Measurements from ENCODE around the gene SEL1L2.

The SEL1L2 gene

DNA sequence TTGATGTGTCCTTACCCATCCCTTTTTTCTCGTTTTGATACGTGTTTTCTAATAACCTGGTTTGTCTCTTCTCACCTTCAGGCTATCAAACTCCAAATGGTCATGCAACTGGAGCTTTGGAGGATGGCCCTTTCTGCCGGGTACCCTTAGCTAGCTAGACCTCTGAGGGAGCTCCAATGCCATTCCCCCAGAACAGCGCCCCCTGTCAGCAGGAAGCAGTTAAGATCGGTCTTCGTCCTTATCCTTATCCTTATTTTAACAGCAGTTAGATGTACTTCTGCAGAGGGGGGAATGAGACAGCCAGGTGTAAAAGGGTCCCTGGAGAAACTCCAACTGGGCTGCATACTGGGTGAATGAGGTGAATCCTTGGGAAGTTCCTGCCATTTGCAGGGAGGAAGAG, 37.2 kb downstream of the SEL1L2 start:
- Mint-ChIP-seq H3K36me3 (no peaks in the 10 kb centered on the region), H3K9me3 (peaks cover 15% of the 10 kb centered on the region), H3K4me1 (no peaks in the 10 kb centered on the region), H3K27ac (no peak overlapping the region), H3K27me3 (no peaks in the 10 kb centered on the region), H3K4me3 (no peak overlapping the region)

DNA sequence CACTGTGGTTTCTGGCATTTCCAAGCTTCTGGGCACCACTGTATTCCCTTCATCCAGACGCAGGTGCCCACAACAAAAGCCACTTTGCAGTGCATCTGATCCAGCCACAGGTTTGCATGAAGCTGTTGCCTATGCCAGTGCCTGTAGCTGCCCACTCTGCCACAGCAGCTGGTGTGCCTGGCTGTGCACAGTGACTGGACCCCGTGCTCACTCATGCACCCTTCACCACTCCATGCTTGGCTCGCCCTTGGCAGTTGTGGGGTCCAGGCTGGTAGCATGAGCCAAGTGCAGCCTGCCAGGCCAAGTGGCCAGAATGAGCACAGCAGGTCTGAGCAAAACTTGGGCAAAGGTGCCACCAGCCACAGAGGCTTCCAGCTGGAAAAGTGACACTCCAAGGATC, 42.7 kb downstream of the SEL1L2 start:
- Mint-ChIP-seq H3K4me3 (no peak overlapping the region), H3K4me1 (no peaks in the 10 kb centered on the region), H3K36me3 (no peaks in the 10 kb centered on the region), H3K27me3 (peaks cover 4% of the 10 kb centered on the region), H3K9me3 (peaks cover 19% of the 10 kb centered on the region), H3K27ac (no peak overlapping the region)

DNA sequence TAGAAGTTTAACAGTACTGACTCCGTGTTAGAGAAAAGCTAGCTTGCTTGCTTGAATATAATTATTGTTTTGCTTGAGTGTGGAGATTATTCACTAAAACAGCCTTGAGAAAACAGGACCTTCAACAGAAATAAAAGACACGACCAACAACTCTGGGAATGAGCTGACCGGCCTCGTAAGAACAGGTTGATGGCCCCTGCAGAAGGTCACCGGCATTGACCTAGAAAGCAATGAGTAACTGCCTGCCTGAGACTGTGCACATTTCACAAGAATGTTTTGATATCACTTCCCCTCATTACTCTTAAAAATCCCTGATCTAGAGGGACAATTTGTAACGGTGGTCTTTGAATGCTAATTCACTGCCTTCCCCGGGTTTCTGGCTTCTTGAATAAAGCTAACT, 49.4 kb downstream of the SEL1L2 start:
- H3K27ac Mint-ChIP-seq: no peak overlapping the region
- H3K4me3 Mint-ChIP-seq: no peak overlapping the region
- H3K36me3 Mint-ChIP-seq: no peaks in the 10 kb centered on the region
- H3K4me1 Mint-ChIP-seq: no peaks in the 10 kb centered on the region
- H3K27me3 Mint-ChIP-seq: peaks cover 4% of the 10 kb centered on the region
- peaks cover 10% of the 10 kb centered on the region for H3K9me3 Mint-ChIP-seq

DNA sequence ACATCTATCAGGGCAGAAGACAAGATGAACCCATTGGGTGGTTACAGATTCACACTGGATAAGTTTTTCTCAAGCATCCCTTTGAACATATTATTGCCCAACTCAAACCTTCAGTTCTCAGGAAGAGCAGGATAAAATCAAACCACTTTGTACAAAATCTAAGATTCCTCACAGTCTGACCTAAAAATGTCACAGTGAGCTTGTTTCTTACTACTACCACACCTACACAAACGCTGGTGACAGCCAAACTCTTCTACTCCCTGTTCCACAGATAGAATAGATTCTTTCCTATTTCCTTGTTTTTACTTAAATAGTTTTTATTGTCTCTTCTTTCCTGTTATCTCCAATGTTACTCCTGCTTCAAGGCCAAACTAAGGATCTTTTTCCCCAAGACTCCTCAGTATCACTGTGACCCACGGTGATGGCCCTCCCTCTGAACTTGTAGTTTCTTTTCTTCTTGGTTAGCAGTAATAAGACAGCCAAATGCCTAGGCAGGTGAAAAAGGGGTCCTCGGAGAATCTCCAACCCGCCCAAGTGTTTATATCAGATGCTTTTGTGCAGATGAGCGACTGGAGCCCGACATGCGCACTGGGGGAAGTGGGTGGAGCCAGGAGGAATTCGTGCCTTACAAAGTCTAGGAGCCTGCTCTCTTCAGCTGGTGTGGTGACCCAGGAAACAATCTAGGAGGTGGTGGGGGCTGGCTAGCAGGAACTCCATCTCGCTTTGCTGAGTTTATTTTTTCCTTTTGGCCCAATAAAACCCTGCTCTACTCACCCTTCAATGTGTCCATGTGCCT, 53.4 kb downstream of the SEL1L2 start:
- Mint-ChIP-seq H3K36me3 (no peaks in the 10 kb centered on the region), H3K4me1 (no peaks in the 10 kb centered on the region), H3K9me3 (no peaks in the 10 kb centered on the region), H3K4me3 (no peak overlapping the region), H3K27ac (no peak overlapping the region), H3K27me3 (no peaks in the 10 kb centered on the region)

DNA sequence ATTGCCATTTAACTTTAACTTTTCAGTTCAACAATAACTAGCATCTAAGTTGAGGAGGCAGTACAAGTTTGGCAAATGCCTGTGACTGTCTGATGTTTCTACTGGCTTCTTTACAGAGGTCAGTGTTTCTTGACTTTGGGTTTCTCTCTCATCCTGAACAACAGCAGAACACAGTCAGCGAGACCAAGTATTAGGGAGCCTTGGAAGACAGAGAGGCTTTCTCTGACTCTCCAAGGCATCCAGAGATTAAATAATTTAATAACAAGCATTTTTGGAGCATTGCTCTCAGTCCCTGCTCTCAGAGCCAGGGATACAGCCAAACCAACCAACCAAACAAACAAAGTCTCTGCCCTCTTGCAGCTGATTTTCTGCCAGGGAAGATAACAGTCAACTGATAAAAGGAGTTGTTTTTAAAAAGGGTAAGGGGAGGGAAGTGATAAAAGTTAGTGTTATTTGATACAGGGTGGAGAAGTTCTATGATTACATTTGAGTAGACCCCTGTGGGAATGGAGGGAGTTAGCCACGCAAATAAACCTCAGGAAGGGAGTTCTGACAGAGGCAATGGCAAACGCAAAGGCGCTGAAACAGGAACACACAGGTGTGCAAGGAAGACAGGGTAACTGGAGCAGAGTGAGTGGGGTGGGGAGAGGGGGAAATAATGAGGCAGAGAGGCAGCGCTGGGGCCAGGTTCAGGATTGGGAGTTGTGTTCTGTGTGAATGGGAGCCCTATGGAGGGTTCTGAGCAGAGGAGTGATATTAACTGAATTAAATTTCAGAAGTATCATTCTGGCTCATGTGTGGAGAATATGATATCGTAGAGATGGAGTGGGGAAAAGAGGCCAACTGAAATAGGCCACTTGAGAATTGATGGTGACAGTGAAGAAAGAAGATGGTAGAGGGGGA, 55.2 kb downstream of the SEL1L2 start:
- Mint-ChIP-seq H3K36me3 (no peaks in the 10 kb centered on the region), H3K27me3 (no peaks in the 10 kb centered on the region), H3K4me3 (no peak overlapping the region), H3K9me3 (no peaks in the 10 kb centered on the region), H3K4me1 (no peaks in the 10 kb centered on the region), H3K27ac (no peak overlapping the region)

DNA sequence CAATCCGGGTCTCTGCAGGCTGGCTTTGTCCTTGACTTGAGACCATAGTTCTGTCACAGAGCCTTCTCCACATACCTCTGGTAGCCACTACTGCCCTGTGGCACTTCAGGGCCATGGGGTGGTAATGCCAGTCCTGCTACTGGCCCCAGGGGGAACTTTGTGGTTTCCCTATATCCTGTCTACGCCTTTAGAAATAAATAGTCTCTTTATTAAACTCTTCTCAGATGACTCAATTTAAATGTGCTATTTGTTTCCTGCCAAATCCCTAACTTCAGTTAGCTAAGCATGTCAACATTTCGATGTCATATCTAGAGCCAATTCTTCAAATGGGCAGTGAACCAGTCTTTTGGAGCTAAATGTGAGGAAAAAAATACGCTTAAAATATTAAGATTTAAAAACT, 60.1 kb downstream of the SEL1L2 start:
- Mint-ChIP-seq H3K9me3 (no peaks in the 10 kb centered on the region), H3K27ac (no peak overlapping the region), H3K4me1 (no peaks in the 10 kb centered on the region), H3K4me3 (no peak overlapping the region), H3K27me3 (no peaks in the 10 kb centered on the region), H3K36me3 (no peaks in the 10 kb centered on the region)

DNA sequence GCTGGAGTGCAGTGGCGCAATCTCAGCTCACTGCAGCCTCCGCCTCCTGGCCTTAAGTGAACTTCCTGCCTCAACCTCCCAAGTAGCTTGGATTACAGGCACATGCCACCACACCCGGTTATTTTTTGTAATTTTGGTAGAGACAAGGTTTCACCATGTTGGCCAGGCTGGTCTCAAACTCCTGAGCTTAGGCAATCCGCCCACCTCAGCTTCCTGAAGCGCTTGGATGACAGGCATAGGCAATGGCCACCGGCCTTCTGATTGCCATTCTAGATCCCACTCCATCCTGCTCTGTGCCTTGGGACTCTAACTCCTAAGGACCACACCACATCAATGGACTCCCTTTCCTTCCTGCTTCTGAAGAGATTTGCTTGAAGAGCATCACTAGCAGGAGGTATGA, 60.6 kb downstream of the SEL1L2 start:
- Mint-ChIP-seq H3K27me3 (no peaks in the 10 kb centered on the region), H3K27ac (no peak overlapping the region), H3K4me3 (no peak overlapping the region), H3K4me1 (no peaks in the 10 kb centered on the region), H3K36me3 (no peaks in the 10 kb centered on the region), H3K9me3 (no peaks in the 10 kb centered on the region)

DNA sequence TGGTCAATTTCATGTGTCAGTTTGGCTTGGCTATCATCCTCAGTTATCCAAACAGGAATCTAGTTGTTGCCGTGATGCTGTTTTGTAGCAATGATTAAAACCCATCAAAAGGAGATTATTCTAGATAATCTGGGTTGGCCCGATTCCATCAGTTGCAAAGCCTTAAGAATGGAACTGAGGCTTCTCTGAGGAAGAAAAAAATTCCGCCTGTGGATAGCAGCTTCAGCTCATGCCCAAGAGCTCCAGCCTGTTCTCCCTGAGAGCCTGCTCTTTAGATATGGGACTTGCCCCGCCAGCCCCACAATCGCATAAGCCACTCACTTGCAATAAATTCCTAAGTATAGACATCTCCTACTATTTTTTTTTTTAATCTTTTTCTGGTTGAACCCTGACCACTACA, 61.5 kb downstream of the SEL1L2 start:
- no peak overlapping the region for H3K27ac Mint-ChIP-seq
- peaks cover under 1% of the 10 kb centered on the region for H3K27me3 Mint-ChIP-seq
- H3K4me1 Mint-ChIP-seq: no peaks in the 10 kb centered on the region
- no peaks in the 10 kb centered on the region for H3K9me3 Mint-ChIP-seq
- H3K4me3 Mint-ChIP-seq: no peak overlapping the region
- no peaks in the 10 kb centered on the region for H3K36me3 Mint-ChIP-seq

DNA sequence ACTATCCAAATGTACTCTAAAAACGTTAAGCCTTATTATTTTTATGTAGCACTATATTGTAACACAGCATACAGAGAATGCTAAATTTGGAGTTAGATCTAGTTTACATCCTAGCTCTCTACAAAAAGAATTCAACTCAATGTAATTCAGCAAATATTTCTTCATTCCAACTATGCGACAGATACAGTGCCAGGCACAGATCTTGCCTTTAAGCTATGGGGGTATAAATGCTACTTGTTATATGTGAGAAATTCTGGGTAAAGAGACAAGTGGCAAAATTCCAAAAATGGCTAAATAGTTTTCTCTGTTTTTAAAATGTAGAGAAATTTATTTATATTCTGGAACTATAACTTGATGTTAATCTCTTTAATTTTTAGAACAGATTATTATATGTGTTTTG, 63.2 kb downstream of the SEL1L2 start:
- Mint-ChIP-seq H3K9me3 (no peaks in the 10 kb centered on the region), H3K4me3 (no peak overlapping the region), H3K36me3 (no peaks in the 10 kb centered on the region), H3K27me3 (peaks cover 1% of the 10 kb centered on the region), H3K4me1 (no peaks in the 10 kb centered on the region), H3K27ac (no peak overlapping the region)

DNA sequence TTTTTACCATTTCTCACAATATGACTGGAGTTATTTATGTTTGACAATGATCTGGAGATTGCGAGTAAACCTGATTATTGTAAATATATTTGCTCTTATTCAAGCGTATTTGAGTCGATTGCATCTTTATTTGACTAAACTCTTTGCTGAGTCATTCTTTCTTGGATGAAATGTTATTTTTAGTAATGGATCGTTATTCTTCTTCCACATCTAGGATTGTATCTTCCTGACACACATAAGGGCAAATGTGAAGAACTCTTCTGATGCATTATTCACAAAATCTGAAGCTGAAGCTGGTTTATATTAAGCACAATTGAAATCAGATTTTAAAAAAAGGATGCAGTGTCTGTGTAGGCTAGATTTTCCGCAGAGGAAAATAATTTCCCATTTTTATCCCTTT, 68.2 kb downstream of the SEL1L2 start:
- Mint-ChIP-seq H3K4me3 (no peak overlapping the region), H3K9me3 (no peaks in the 10 kb centered on the region), H3K4me1 (no peaks in the 10 kb centered on the region), H3K27ac (no peak overlapping the region), H3K27me3 (peaks cover 1% of the 10 kb centered on the region), H3K36me3 (no peaks in the 10 kb centered on the region)

DNA sequence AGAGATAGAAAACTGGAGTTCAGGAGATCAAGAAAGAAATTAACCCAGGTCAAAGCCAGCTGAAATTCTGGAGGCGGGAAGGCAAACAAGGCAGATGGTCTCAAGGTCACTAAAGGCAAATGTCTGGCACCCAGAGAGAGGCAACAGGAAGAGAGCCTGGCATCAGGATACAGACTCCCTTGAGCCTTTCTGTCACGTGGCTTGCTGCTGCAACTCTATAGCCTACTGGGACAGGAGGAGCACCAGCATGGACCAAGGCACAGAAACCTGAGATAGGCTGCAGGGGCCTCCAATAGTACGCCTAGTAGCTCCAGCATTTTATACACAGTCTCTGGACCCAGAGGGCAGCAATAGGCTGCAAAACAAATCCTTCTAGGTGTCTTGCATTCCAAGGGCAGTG, 75.1 kb downstream of the SEL1L2 start:
- Mint-ChIP-seq H3K36me3 (no peaks in the 10 kb centered on the region), H3K4me3 (no peak overlapping the region)

DNA sequence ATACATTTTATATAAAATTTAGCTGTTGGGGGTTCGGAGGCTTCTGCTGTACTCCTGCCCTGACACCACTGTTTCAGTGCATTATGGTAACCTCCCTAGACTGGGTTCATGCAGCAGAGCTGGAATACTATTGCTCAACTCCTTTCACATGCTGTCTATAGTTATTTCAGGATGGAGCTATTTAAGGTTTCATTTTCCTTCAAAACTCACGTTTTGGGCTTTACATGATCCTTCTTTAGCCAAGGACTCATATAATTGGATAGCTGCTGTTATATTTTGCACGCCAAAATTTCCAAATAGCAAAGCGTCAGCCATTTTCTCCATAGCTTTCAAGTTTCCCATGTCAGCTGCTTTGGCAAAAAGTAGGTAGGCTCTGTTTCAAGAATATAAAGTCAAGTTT, 76.8 kb downstream of the SEL1L2 start:
- peaks cover 5% of the 10 kb centered on the region for H3K27me3 Mint-ChIP-seq
- no peak overlapping the region for H3K27ac Mint-ChIP-seq
- no peaks in the 10 kb centered on the region for H3K36me3 Mint-ChIP-seq
- no peaks in the 10 kb centered on the region for H3K9me3 Mint-ChIP-seq
- H3K4me3 Mint-ChIP-seq: no peak overlapping the region
- H3K4me1 Mint-ChIP-seq: no peaks in the 10 kb centered on the region

More for the DNA sequence above, 75.1 kb downstream of the SEL1L2 start:
- Mint-ChIP-seq H3K27me3 (no peaks in the 10 kb centered on the region), H3K9me3 (no peaks in the 10 kb centered on the region), H3K4me1 (no peaks in the 10 kb centered on the region), H3K27ac (no peak overlapping the region)

DNA sequence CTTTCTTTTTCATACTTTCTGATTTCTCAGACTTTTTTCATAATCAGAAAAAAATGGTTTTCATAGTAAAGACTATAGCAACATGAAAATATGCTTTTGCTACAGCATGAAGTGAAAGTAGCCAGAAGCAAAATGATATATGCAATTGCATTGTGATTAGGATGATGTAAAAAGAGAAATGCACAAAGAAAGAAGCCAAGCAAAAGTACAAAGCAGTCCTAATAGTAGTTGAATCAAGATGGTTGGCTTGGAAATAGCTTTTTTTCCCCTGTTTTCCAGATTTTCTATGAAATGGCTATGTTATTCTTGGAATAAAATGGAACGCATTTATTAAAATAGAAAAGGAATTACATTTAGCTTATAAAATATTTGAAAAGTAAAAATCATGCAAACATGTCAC, 77.3 kb downstream of the SEL1L2 start:
- H3K4me3 Mint-ChIP-seq: no peak overlapping the region
- no peaks in the 10 kb centered on the region for H3K36me3 Mint-ChIP-seq
- peaks cover 5% of the 10 kb centered on the region for H3K27me3 Mint-ChIP-seq
- H3K9me3 Mint-ChIP-seq: no peaks in the 10 kb centered on the region
- no peaks in the 10 kb centered on the region for H3K4me1 Mint-ChIP-seq
- H3K27ac Mint-ChIP-seq: no peak overlapping the region

DNA sequence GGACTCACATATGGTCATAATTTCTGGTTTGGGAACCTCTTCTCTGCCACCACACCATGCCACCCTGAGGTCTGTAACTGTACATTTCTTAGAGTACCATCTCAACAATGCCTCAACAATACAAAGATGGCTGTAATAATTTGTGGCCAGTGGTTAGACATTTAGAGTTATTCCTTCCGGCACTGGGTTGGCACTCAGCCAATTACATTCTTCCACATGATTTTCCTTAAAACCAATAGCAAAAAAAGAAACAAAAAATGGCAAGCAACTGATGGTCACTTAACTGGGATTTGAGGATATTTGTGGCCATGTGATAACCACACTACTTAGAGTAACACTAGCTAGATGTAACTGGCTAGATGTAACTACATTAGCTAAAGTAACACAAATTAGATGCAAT, 79.9 kb downstream of the SEL1L2 start:
- Mint-ChIP-seq H3K27me3 (peaks cover 5% of the 10 kb centered on the region), H3K36me3 (no peaks in the 10 kb centered on the region), H3K27ac (no peak overlapping the region), H3K9me3 (no peaks in the 10 kb centered on the region), H3K4me1 (no peaks in the 10 kb centered on the region), H3K4me3 (no peak overlapping the region)

DNA sequence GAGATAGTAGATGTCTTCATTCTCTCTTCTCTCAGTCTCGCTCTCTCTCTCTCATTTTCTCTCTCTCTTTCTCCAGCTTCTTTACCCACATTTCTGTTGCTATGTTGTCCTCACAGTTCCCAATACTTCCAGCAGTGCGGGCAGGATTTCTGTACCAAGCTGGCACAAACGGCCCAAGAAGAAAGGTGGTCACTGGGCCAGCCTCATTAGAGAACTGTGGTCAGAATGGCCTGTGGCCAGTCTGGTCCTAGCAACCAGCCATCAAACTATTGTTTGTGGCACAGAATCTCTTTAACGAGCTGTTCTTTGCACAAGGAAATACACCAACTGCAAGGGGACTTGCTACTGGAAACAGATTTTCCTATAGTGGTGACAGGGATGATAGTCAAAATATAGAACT, 81.3 kb downstream of the SEL1L2 start:
- no peaks in the 10 kb centered on the region for H3K36me3 Mint-ChIP-seq
- no peak overlapping the region for H3K27ac Mint-ChIP-seq
- no peaks in the 10 kb centered on the region for H3K9me3 Mint-ChIP-seq
- no peaks in the 10 kb centered on the region for H3K4me1 Mint-ChIP-seq
- no peak overlapping the region for H3K4me3 Mint-ChIP-seq
- H3K27me3 Mint-ChIP-seq: peaks cover 5% of the 10 kb centered on the region

DNA sequence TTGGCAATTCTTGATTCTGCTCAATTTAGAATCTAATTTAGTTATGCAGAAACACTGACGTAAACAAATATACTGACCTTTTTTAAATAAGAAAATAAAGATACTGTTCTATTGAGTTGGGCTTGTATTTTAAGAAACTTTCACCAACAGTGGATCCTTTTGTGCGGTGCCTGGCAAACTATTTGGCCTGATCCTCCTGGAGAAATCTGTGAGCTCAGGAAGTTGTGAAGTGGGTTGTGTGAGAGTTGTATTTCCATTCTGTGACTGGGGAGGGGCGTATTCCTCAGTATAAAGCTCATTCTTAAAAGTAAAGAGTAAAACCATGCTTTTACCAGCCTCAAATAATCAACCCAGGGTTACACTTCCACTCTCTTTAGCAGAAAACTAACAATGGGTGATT, 85.6 kb downstream of the SEL1L2 start:
- Mint-ChIP-seq H3K4me1 (no peaks in the 10 kb centered on the region), H3K36me3 (no peaks in the 10 kb centered on the region), H3K9me3 (no peaks in the 10 kb centered on the region), H3K27me3 (peaks cover 3% of the 10 kb centered on the region), H3K27ac (no peak overlapping the region), H3K4me3 (no peak overlapping the region)

Data from activated naive CD4-positive, alpha-beta T cell treated with anti-CD3 and anti-CD28 coated beads, Interleukin-2, amount 50 U/mL, for 24 hours (primary cell).